ENCODE measurements around the gene LCLAT1. TPM values are rescaled to one million over a fixed set of nuclear protein-coding genes. Genes with fewer than 3 reads are reported as not detected.

LCLAT1 gene
- total RNA-seq, 1 experiment from 2014 or later: 32.9 TPM

- Histone ChIP-seq H2BK15ac (ENCODE audit: low read depth, low read length) (no peak overlapping the region), H3K79me1 (ENCODE audit: insufficient read depth, low read depth, low read length, poor library complexity, severe bottlenecking) (no peaks in the 10 kb centered on the region), H3K23ac (ENCODE audit: insufficient read length, low read depth, low read length) (no peak overlapping the region), H2AFZ (ENCODE audit: low read length) (no peak overlapping the region), H3K9me3 (ENCODE audit: control insufficient read depth, low read depth, low read length) (no peaks in the 10 kb centered on the region), H4K5ac (ENCODE audit: insufficient read length, low read depth, low read length) (no peak overlapping the region), H3K23me2 (ENCODE audit: insufficient read length, low read depth, low read length, poor library complexity, severe bottlenecking) (no peaks in the 10 kb centered on the region), H3K14ac (ENCODE audit: insufficient read depth, low read length) (no peak overlapping the region), H3K18ac (ENCODE audit: insufficient read length, low read depth, low read length) (no peak overlapping the region), H3K56ac (ENCODE audit: insufficient read length, low read depth, low read length) (no peak overlapping the region), H3K27ac (ENCODE audit: insufficient read length, low read depth, low read length) (no peak overlapping the region), H2BK12ac (ENCODE audit: insufficient read length, low read depth, low read length) (no peak overlapping the region), H4K91ac (ENCODE audit: insufficient read length, low read depth, low read length) (no peak overlapping the region), H2BK120ac (ENCODE audit: low read depth, low read length, poor library complexity, severe bottlenecking) (no peak overlapping the region), H4K20me1 (ENCODE audit: control insufficient read depth, insufficient read depth, insufficient read length) (no peaks in the 10 kb centered on the region), H3K27me3 (ENCODE audit: insufficient read depth, low read length) (no peaks in the 10 kb centered on the region), H2AK5ac (ENCODE audit: insufficient read length, low read length) (no peak overlapping the region), H4K8ac (replicated peaks; ENCODE audit: insufficient read length, low read depth, low read length) (no peak overlapping the region), H3K4me2 (ENCODE audit: insufficient read depth, insufficient read length, low read length) (no peak overlapping the region), H2BK5ac (ENCODE audit: insufficient read length, low read length) (no peak overlapping the region), H3K4me1 (ENCODE audit: insufficient read depth, low read length) (no peaks in the 10 kb centered on the region), H3T11ph (ENCODE audit: low read length) (no peak overlapping the region), H3K79me2 (ENCODE audit: insufficient read depth, low read length) (no peaks in the 10 kb centered on the region), H2BK20ac (ENCODE audit: low read depth, low read length, poor library complexity, severe bottlenecking) (no peak overlapping the region), H3K4ac (ENCODE audit: low read depth, low read length) (no peak overlapping the region), H3K9ac (ENCODE audit: extremely low read depth, insufficient read length, low read length) (no peak overlapping the region)
- WGBS (ENCODE audit: extremely low coverage, insufficient read length, low lambda C conversion rate): no CpG with 5 or more reads among the region's 1 CpG
- Mint-ChIP-seq H3K36me3 (ENCODE audit: insufficient read depth in 1 of 3, low read depth in 3 of 3) (peaks cover 8 to 21% (median 16%) of the 10 kb centered on the region in 3 experiments), H3K4me3 (no peak overlapping the region), H3K9me3 (no peaks in the 10 kb centered on the region), H3K27ac (peak overlapping the region in 1 of 3 experiments; percentile 80; a peak in 1 of 7 replicates), H3K4me1 (peaks cover 16 to 42% of the 10 kb centered on the region in 2 experiments), H3K27me3 (ENCODE audit: low read depth) (no peaks in the 10 kb centered on the region)
- no peak for DNase-seq
- TF ChIP-seq CTCF (conservative IDR thresholded peaks at IDR 0.05): no peak
Measured at GRCh38 chr2:30620102-30620501, 173.1 kb downstream of the LCLAT1 start.

Measured in H9 (cell line).